ENCODE results near the gene ARHGEF40. TPM values are rescaled to one million over a fixed set of nuclear protein-coding genes. Genes with fewer than 3 reads are reported as not detected.

Gene ARHGEF40
- total and polyA plus RNA-seq, 8 donors, result 11.0 to 171 (median 33.1) TPM

- intact Hi-C loops (cut with DNase I; ENCODE audit: low total_unique reads), result no loop called here
- 62 to 90% (median 77%) methylated on average over 1 of the region's 1 CpG for WGBS, 5 donors
- H3K4me3 ChIP-seq, result no peak overlapping the region
Observed at GRCh38 chr14:21123429-21123828, 53.3 kb downstream of the ARHGEF40 start.

GRCh38 chr14:21133901-21134300 lies 63.8 kb downstream of the ARHGEF40 start:
- intact Hi-C loops (cut with DNase I; ENCODE audit: low total_unique reads), result no loop called here
- H3K27me3 ChIP-seq, result no peaks in the 10 kb centered on the region
- no peak for DNase-seq
- no peak for TF ChIP-seq CTCF (IDR thresholded peaks at IDR 0.05)
- TF ChIP-seq POLR2A (IDR thresholded peaks at IDR 0.05), result no peak
- no peak for TF ChIP-seq EP300 (IDR thresholded peaks at IDR 0.05)
- TF ChIP-seq POLR2AphosphoS5 (IDR thresholded peaks at IDR 0.05), result no peak
- H3K4me1 ChIP-seq, result no peaks in the 10 kb centered on the region
- WGBS, 5 donors, result 46 to 72% (median 59%) methylated on average over 1 of the region's 1 CpG
- H3K9me3 ChIP-seq, result no peaks in the 10 kb centered on the region
- no peak overlapping the region for H3K27ac ChIP-seq
- no peak overlapping the region for H3K4me3 ChIP-seq
- H3K36me3 ChIP-seq, result no peaks in the 10 kb centered on the region

More at GRCh38 chr14:21123429-21123828, 53.3 kb downstream of the ARHGEF40 start:
- Histone ChIP-seq H3K36me3 (no peaks in the 10 kb centered on the region), H3K27ac (no peak overlapping the region), H3K27me3 (peaks cover 0 to 4% (median 0%) of the 10 kb centered on the region in 3 donors), H3K4me1 (no peaks in the 10 kb centered on the region), H3K9me3 (peaks cover 0 to 8% (median 3%) of the 10 kb centered on the region in 4 donors)
- TF ChIP-seq POLR2AphosphoS5 (IDR thresholded peaks at IDR 0.05) (no peak), EP300 (IDR thresholded peaks at IDR 0.05) (no peak), POLR2A (IDR thresholded peaks at IDR 0.05) (no peak), CTCF (IDR thresholded peaks at IDR 0.05) (no peak)
- DNase-seq, result no peak

GRCh38 chr14:21136024-21136423 lies 65.9 kb downstream of the ARHGEF40 start:
- no peaks in the 10 kb centered on the region for H3K9me3 ChIP-seq
- DNase-seq, result peak in 1 of 2 donors; percentile 2
- no peaks in the 10 kb centered on the region for H3K36me3 ChIP-seq
- no peak for TF ChIP-seq POLR2A (IDR thresholded peaks at IDR 0.05)
- TF ChIP-seq CTCF (IDR thresholded peaks at IDR 0.05), result peak in 4 of 7 experiments; percentile 23 to 65 (median 38)
- TF ChIP-seq POLR2AphosphoS5 (IDR thresholded peaks at IDR 0.05), result no peak
- intact Hi-C loops (cut with DNase I; ENCODE audit: low total_unique reads), result no loop called here
- WGBS, 5 donors, result 4 to 22% (median 18%) methylated on average over 1 of the region's 1 CpG
- no peak overlapping the region for H3K4me3 ChIP-seq
- H3K27ac ChIP-seq, result no peak overlapping the region
- no peaks in the 10 kb centered on the region for H3K27me3 ChIP-seq
- H3K4me1 ChIP-seq, result no peaks in the 10 kb centered on the region

Small RNAs within 50 kb of the gene (small RNA-seq; reads per million reads assigned to genes)
- gene RNU6-252P, result 0 reads per million in 4 donors

Other genes with a start within 250 kb of the ARHGEF40 start
- 1 to 10 TPM in 2 of 5 donors, not detected in 3; 1.3 to 1.4 TPM for gene RNASE3, start 178.9 kb upstream of the ARHGEF40 start, total RNA-seq
- not detected for gene RNASE3, start 178.9 kb upstream of the ARHGEF40 start, polyA plus RNA-seq
- not detected for gene RNASE2, start 114.8 kb upstream of the ARHGEF40 start, total RNA-seq
- 1 to 10 TPM in 2 of 3 donors, under 1 TPM in 1; 1.00 to 1.3 (median 1.2) TPM for gene RNASE2, start 114.8 kb upstream of the ARHGEF40 start, polyA plus RNA-seq
- 100 to 1,000 TPM in 3 of 5 donors, 10 to 100 TPM in 2; 61.5 to 304 (median 107) TPM for gene METTL17, start 80.3 kb upstream of the ARHGEF40 start, total RNA-seq
- gene METTL17, start 80.3 kb upstream of the ARHGEF40 start, polyA plus RNA-seq, result 10 to 100 TPM; 31.8 to 97.5 (median 38.0) TPM
- gene SLC39A2, start 71.0 kb upstream of the ARHGEF40 start, total RNA-seq, result not detected
- gene SLC39A2, start 71.0 kb upstream of the ARHGEF40 start, polyA plus RNA-seq, result 1 to 10 TPM in 1 of 3 donors, not detected in 2; 3.8 TPM
- 100 to 1,000 TPM in 3 of 5 donors, 10 to 100 TPM in 2; 61.3 to 418 (median 115) TPM for gene NDRG2, start 45.2 kb upstream of the ARHGEF40 start, total RNA-seq
- gene NDRG2, start 45.2 kb upstream of the ARHGEF40 start, polyA plus RNA-seq, result 100 to 1,000 TPM in 1 of 3 donors, 10 to 100 TPM in 2; 92.1 to 194 (median 99.1) TPM
- not detected for gene TPPP2, start 40.1 kb upstream of the ARHGEF40 start, total RNA-seq
- gene TPPP2, start 40.1 kb upstream of the ARHGEF40 start, polyA plus RNA-seq, result under 1 TPM in 1 of 3 donors, not detected in 2; 0.62 TPM
- under 1 TPM in 1 of 5 donors, not detected in 4; 0.18 TPM for gene RNASE13, start 35.5 kb upstream of the ARHGEF40 start, total RNA-seq
- gene RNASE13, start 35.5 kb upstream of the ARHGEF40 start, polyA plus RNA-seq, result not detected
- gene RNASE7, start 27.9 kb upstream of the ARHGEF40 start, total RNA-seq, result 1 to 10 TPM in 1 of 5 donors, not detected in 4; 2.6 TPM
- under 1 TPM in 1 of 3 donors, not detected in 2; 0.58 TPM for gene RNASE7, start 27.9 kb upstream of the ARHGEF40 start, polyA plus RNA-seq
- not detected for gene RNASE8, start 12.5 kb upstream of the ARHGEF40 start, total RNA-seq
- not detected for gene RNASE8, start 12.5 kb upstream of the ARHGEF40 start, polyA plus RNA-seq
- gene ZNF219, start 28.4 kb downstream of the ARHGEF40 start, total RNA-seq, result 100 to 1,000 TPM in 1 of 5 donors, 10 to 100 TPM in 4; 11.4 to 240 (median 27.8) TPM
- gene ZNF219, start 28.4 kb downstream of the ARHGEF40 start, polyA plus RNA-seq, result 10 to 100 TPM; 15.4 to 28.4 (median 22.6) TPM
- gene TMEM253, start 30.8 kb downstream of the ARHGEF40 start, total RNA-seq, result 1 to 10 TPM in 2 of 5 donors, under 1 TPM in 1, not detected in 2; 0.43 to 8.1 (median 1.1) TPM
- 1 to 10 TPM in 2 of 3 donors, under 1 TPM in 1; 0.56 to 1.7 (median 1.1) TPM for gene TMEM253, start 30.8 kb downstream of the ARHGEF40 start, polyA plus RNA-seq
- under 1 TPM in 1 of 5 donors, not detected in 4; under 0.01 TPM for gene OR5AU1, start 85.8 kb downstream of the ARHGEF40 start, total RNA-seq
- not detected for gene OR5AU1, start 85.8 kb downstream of the ARHGEF40 start, polyA plus RNA-seq
- gene HNRNPC, start 199.1 kb downstream of the ARHGEF40 start, total RNA-seq, result 100 to 1,000 TPM; 110 to 503 (median 282) TPM
- 100 to 1,000 TPM; 396 to 516 (median 409) TPM for gene HNRNPC, start 199.1 kb downstream of the ARHGEF40 start, polyA plus RNA-seq
- under 1 TPM in 2 of 5 donors, not detected in 3; 0.29 to 0.58 TPM for gene RPGRIP1, start 209.8 kb downstream of the ARHGEF40 start, total RNA-seq
- under 1 TPM in 2 of 3 donors, not detected in 1; 0.19 to 0.28 TPM for gene RPGRIP1, start 209.8 kb downstream of the ARHGEF40 start, polyA plus RNA-seq